ENCODE data around the gene LRRC34. TPM values are rescaled to one million over a fixed set of nuclear protein-coding genes. Genes with fewer than 3 reads are reported as not detected.

Gene LRRC34
- polyA plus RNA-seq, 1 donor (not counting 4 experiments of a cell fraction or from before 2014, with no cell fraction given), result 0.43 TPM

- Histone ChIP-seq H3K9me1 (ENCODE audit: control insufficient read depth, extremely low read depth, insufficient read depth, low read length) (no peaks in the 10 kb centered on the region), H3K4me1 (ENCODE audit: control insufficient read depth, extremely low read depth, insufficient read depth, low read length) (peaks cover 15% of the 10 kb centered on the region), H3K4me2 (ENCODE audit: control insufficient read depth, extremely low read depth, insufficient read depth, low read depth, low read length) (no peak overlapping the region), H3K36me3 (ENCODE audit: control insufficient read depth in 2 of 2, extremely low read depth in 1 of 2, insufficient read depth in 2 of 2, low read length in 2 of 2) (no peaks in the 10 kb centered on the region), H3K27me3 (ENCODE audit: control insufficient read depth, extremely low read depth, insufficient read depth, low read length) (no peaks in the 10 kb centered on the region), H3K4me3 (ENCODE audit: control insufficient read depth in 2 of 3, extremely low read depth in 1 of 3, insufficient read depth in 2 of 3, low read depth in 1 of 3, low read length in 3 of 3) (no peak overlapping the region), H2AFZ (ENCODE audit: control insufficient read depth, low read length) (no peak overlapping the region), H3K9ac (ENCODE audit: control insufficient read depth, extremely low read depth, insufficient read depth, low read length) (no peak overlapping the region), H3K9me3 (ENCODE audit: control insufficient read depth, low read depth, low read length) (no peaks in the 10 kb centered on the region), H3K79me2 (ENCODE audit: control insufficient read depth, insufficient read depth, low read length) (no peaks in the 10 kb centered on the region), H4K20me1 (ENCODE audit: control insufficient read depth, extremely low read depth, insufficient read depth, low read length) (no peaks in the 10 kb centered on the region), H3K27ac (ENCODE audit: control insufficient read depth, insufficient read depth, low read length) (no peak overlapping the region)
- FAIRE-seq, result no peak
- TF ChIP-seq EZH2 (IDR thresholded peaks at IDR 0.05; ENCODE audit: low read length) (no peak), CTCF (optimal IDR thresholded peaks at IDR 0.05 in 1 of 3, IDR thresholded peaks at IDR 0.05 in 1 of 3, conservative IDR thresholded peaks at IDR 0.05 in 1 of 3; ENCODE audit: extremely low read depth in 1 of 3, insufficient read depth in 2 of 3, low read length in 3 of 3) (no peak)
- dilution Hi-C loops (cut with MboI; ENCODE audit: extremely low pct_ligation_motif_present, low sequenced_read_pairs), result no loop called here
- DNase-seq (ENCODE audit: low read depth, low spot score), result no peak
Measured at GRCh38 chr3:169746924-169747323, 65.8 kb downstream of the LRRC34 start.

- H2AFZ ChIP-seq (ENCODE audit: control insufficient read depth, low read length), result no peak overlapping the region
- H3K9ac ChIP-seq (ENCODE audit: control insufficient read depth, extremely low read depth, insufficient read depth, low read length), result no peak overlapping the region
- peaks cover 15% of the 10 kb centered on the region for H3K4me1 ChIP-seq (ENCODE audit: control insufficient read depth, extremely low read depth, insufficient read depth, low read length)
- H3K4me3 ChIP-seq (ENCODE audit: control insufficient read depth in 2 of 3, extremely low read depth in 1 of 3, insufficient read depth in 2 of 3, low read depth in 1 of 3, low read length in 3 of 3), result no peak overlapping the region
- dilution Hi-C loops (cut with MboI; ENCODE audit: extremely low pct_ligation_motif_present, low sequenced_read_pairs), result no loop called here
- H3K9me1 ChIP-seq (ENCODE audit: control insufficient read depth, extremely low read depth, insufficient read depth, low read length), result no peaks in the 10 kb centered on the region
- TF ChIP-seq EZH2 (IDR thresholded peaks at IDR 0.05; ENCODE audit: low read length) (no peak), CTCF (optimal IDR thresholded peaks at IDR 0.05 in 1 of 3, IDR thresholded peaks at IDR 0.05 in 1 of 3, conservative IDR thresholded peaks at IDR 0.05 in 1 of 3; ENCODE audit: extremely low read depth in 1 of 3, insufficient read depth in 2 of 3, low read length in 3 of 3) (no peak)
- H3K9me3 ChIP-seq (ENCODE audit: control insufficient read depth, low read depth, low read length), result no peaks in the 10 kb centered on the region
- H3K27me3 ChIP-seq (ENCODE audit: control insufficient read depth, extremely low read depth, insufficient read depth, low read length), result no peaks in the 10 kb centered on the region
- FAIRE-seq, result no peak
- H3K79me2 ChIP-seq (ENCODE audit: control insufficient read depth, insufficient read depth, low read length), result no peaks in the 10 kb centered on the region
- H3K36me3 ChIP-seq (ENCODE audit: control insufficient read depth in 2 of 2, extremely low read depth in 1 of 2, insufficient read depth in 2 of 2, low read length in 2 of 2), result no peaks in the 10 kb centered on the region
- no peaks in the 10 kb centered on the region for H4K20me1 ChIP-seq (ENCODE audit: control insufficient read depth, extremely low read depth, insufficient read depth, low read length)
- DNase-seq (ENCODE audit: low read depth, low spot score), result no peak
- no peak overlapping the region for H3K27ac ChIP-seq (ENCODE audit: control insufficient read depth, insufficient read depth, low read length)
- no peak overlapping the region for H3K4me2 ChIP-seq (ENCODE audit: control insufficient read depth, extremely low read depth, insufficient read depth, low read depth, low read length)
Measured at GRCh38 chr3:169744366-169745054, 68.2 kb downstream of the LRRC34 start.

Other genes starting within 250 kb of the LRRC34 start
- 5.2 to 11.9 TPM (median 7.1 TPM) in 3 replicates for gene MECOM, start 149.2 kb downstream of the LRRC34 start, polyA plus RNA-seq
- 0.50 to 1.1 TPM (median 0.69 TPM) in 3 replicates for gene TERC, start 47.8 kb downstream of the LRRC34 start, polyA plus RNA-seq
- 2.5 to 3.4 TPM (median 2.9 TPM) in 3 replicates for gene ACTRT3, start 43.3 kb downstream of the LRRC34 start, polyA plus RNA-seq
- gene MYNN, start 39.5 kb downstream of the LRRC34 start, polyA plus RNA-seq, result 10.0 to 16.9 TPM (median 11.2 TPM) in 3 replicates
- gene LRRIQ4, start within 50 bp of the LRRC34 start, polyA plus RNA-seq, result not detected in 3 replicates
- gene LRRC31, start 57.0 kb upstream of the LRRC34 start, polyA plus RNA-seq, result not detected in 3 replicates
- gene SAMD7, start 98.7 kb upstream of the LRRC34 start, polyA plus RNA-seq, result not detected in 3 replicates
- 63.3 to 66.7 TPM (median 66.1 TPM) in 3 replicates for gene SEC62, start 153.9 kb upstream of the LRRC34 start, polyA plus RNA-seq
- 0.12 to 0.29 TPM (median 0.22 TPM) in 3 replicates for gene GPR160, start 225.1 kb upstream of the LRRC34 start, polyA plus RNA-seq